C1 segment of cervical spinal cord (tissue), 14 donors: Measurements from ENCODE around the gene RAD50.

Experiments used
- DNase-seq, 14 donors: peaks; one replicate each; lab custom pipeline; 2025; lab: John Stamatoyannopoulos, UW

Gene RAD50

GRCh38 chr5:132661231-132662003, 104.6 kb downstream of the RAD50 start:
- no peak for DNase-seq

DNA sequence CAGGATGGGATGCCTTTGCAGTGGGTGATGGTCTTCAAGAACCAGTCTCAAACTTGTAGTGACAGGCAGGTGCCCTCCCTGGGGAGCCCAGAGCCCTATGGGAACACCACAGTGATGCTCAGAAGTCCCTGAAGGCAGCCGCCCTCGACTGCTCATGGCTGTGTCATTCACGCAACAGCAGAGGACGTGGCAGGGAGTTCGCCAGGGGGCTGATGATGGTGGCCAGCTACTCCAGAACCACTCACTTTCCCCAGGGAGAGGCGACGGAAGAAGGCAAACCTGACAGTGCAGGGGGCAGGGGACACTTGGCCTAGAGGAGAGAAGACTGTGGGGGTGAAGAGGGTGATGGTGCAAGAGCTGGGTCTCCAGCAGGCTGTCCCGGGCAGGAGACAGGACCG, 105.2 kb downstream of the RAD50 start:
- no peak for DNase-seq

GRCh38 chr5:132662925-132663770, 106.4 kb downstream of the RAD50 start:
- no peak for DNase-seq

GRCh38 chr5:132663771-132664695, 107.3 kb downstream of the RAD50 start:
- no peak for DNase-seq

GRCh38 chr5:132664696-132665209, 108.0 kb downstream of the RAD50 start:
- no peak for DNase-seq

- no peak for DNase-seq
These were observed 108.8 kb downstream of the RAD50 start for GRCh38 chr5:132665574-132666080.

DNA sequence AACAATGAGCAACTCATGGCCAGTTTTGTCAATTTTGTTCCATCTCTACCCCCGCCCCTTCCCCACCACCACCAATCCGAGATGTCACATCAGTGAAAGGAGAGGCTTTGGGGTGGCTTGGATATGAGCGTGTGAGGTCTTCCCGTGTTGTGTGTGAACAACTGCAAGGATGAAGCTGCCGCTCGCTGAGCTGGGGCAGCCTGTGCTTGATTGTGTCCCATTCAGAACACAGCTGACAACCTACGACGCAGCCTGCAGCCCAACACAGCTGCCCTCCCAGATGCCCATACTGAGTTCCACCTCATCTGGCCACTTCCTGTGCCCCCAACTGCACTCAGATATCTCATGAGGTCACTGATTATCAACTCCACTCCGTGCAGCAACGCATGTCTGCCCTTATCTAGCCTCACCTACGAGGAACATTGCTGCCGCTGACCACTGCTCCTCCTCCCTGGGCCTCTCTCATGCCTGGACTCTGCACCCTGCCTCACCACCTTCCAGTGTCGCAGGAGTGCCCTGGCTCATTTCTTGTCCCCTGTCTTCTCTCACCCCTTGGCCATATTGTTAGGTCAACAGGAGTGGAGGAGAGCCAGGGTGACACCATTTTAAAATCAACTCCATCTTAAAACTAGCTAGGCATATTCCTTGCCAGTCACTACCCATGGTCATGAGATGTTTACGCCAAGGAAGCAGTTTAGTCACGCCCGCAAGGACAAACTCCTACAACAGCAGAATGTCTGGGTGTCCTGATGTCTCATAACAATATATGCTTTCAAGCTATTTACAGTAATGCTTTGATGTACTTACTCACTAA, 109.7 kb downstream of the RAD50 start:
- no peak for DNase-seq

DNA sequence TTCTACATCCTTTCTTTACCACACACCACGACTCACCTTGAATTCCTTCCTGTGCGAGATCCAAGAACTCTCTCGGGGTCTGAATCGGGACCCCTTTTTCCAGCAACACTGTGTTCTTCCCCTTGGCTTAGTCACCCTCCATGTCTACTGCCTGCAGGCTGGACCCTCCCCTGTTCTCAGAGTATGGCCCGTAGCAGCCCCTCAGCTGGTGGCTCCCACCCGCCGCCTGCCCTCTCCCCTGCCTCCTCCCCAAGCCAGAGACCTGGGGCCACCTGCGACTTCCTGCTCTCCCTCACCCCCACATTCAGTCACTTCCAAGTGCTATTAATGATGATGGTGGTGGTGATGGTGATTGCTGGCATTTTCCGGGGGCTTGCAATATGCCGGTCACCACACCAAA, 110.5 kb downstream of the RAD50 start:
- no peak for DNase-seq

- DNase-seq: no peak
These were observed 111.3 kb downstream of the RAD50 start for GRCh38 chr5:132667761-132668705.

GRCh38 chr5:132668706-132669454, 112.1 kb downstream of the RAD50 start:
- no peak for DNase-seq

DNA sequence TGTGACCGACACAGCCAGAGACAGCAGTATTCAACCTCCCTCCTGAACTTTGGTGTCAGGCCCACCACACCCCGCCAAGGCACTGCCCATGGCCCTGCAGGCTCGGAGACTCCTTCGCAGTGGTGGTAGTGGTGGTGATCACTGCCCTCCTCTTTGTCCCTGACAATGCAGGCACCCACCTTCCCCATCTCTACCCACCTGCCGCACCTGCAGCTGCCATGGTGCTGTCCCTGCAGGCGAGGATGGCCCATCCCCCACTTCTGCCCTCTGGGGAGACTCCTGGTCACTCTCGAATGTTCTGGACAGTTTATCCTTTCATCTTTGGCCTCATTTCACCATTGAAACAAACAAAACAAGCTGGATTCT, 112.7 kb downstream of the RAD50 start:
- no peak for DNase-seq

- DNase-seq: no peak
These were observed 113.4 kb downstream of the RAD50 start for GRCh38 chr5:132669966-132670882.

GRCh38 chr5:132671000-132671399, 114.2 kb downstream of the RAD50 start:
- no peak for DNase-seq

DNA sequence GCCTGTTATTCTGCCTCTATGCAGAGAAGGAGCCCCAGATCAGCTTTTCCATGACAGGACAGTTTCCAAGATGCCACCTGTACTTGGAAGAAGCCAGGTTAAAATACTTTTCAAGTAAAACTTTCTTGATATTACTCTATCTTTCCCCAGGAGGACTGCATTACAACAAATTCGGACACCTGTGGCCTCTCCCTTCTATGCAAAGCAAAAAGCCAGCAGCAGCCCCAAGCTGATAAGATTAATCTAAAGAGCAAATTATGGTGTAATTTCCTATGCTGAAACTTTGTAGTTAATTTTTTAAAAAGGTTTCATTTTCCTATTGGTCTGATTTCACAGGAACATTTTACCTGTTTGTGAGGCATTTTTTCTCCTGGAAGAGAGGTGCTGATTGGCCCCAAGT, 116.7 kb downstream of the RAD50 start:
- DNase-seq: no peak

GRCh38 chr5:132673939-132674630, 117.3 kb downstream of the RAD50 start, which contains the start of gene IL4:
TSS of gene IL4 (plus strand) at chr5:132673989. CDS start at chr5:132674051, 62 bp downstream.
- DNase-seq: no peak

DNA sequence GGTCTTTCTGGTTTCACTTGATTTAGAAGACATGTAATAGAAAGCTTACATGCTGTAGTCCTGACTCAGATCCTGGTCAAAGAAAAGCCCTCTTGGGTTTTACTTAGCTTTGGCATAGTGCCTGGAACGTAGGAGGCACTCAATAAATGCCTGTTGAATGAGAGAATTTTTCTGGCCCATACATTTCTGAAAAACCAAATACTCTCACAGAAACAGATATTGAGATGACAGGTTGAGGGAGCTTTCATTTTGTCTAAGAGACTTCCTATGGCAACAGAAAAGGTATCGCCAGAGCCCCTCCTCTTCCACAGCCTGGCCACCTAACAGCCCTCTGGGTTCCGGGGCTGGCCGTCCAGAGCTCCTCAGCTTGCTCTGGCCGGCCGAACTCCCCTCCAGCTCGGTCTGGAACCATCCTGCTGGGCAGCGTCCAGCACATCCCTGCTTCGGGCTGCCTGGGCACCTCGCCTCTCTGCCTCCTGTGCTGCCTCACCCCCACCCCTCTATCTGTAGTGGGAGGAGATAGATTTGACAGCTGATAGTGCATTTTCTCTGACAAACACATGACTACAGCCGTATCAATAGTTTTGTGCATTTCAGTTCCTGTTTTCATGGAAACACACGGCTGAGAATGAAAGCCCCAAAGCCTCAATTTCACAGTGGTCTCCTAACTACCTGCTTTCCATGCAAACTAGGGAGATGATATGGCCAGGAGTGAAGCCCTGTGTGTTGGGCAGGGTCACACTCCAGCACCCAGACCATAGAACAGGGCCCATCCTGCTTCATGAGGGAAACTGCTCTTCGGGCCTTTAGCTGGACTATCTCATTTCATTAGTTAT, 118.1 kb downstream of the RAD50 start:
- no peak for DNase-seq
